ENCODE results near the gene NXPH3. TPM values are rescaled to one million over a fixed set of nuclear protein-coding genes. Genes with fewer than 3 reads are reported as not detected.

Gene NXPH3
- total RNA-seq, result under 0.01 and 3.0 TPM in 2 replicates

GRCh38 chr17:49575679-49576087 lies at the start of gene NXPH3:
NXPH3 (plus strand) TSS chr17:49575871; CDS start chr17:49576220, 349 bp downstream.

Other genes with a start within 250 kb of the NXPH3 start
- gene ZNF652, start 213.6 kb upstream of the NXPH3 start, total RNA-seq, result 3.5 and 4.4 TPM in 2 replicates
- 214 and 233 TPM in 2 replicates for gene PHB1, start 161.0 kb upstream of the NXPH3 start, total RNA-seq
- gene NGFR, start 80.6 kb upstream of the NXPH3 start, total RNA-seq, result not detected in 2 replicates
- 52.5 and 61.3 TPM in 2 replicates for gene SPOP, start 102.2 kb downstream of the NXPH3 start, total RNA-seq
- 49.3 and 65.9 TPM in 2 replicates for gene SLC35B1, start 132.1 kb downstream of the NXPH3 start, total RNA-seq
- gene FAM117A, start 188.3 kb downstream of the NXPH3 start, total RNA-seq, result 2.5 and 10.4 TPM in 2 replicates
- 12.4 and 18.4 TPM in 2 replicates for gene KAT7, start 212.8 kb downstream of the NXPH3 start, total RNA-seq

Measured in myometrial cell (primary cell).